Measurements from ENCODE around the gene KICS2.

GRCh38 chr12:64225626-64226025, 3.5 kb upstream of the KICS2 start:
- no peak for TF ChIP-seq POLR2A (IDR thresholded peaks at IDR 0.05)
- TF ChIP-seq, protein P1, sequence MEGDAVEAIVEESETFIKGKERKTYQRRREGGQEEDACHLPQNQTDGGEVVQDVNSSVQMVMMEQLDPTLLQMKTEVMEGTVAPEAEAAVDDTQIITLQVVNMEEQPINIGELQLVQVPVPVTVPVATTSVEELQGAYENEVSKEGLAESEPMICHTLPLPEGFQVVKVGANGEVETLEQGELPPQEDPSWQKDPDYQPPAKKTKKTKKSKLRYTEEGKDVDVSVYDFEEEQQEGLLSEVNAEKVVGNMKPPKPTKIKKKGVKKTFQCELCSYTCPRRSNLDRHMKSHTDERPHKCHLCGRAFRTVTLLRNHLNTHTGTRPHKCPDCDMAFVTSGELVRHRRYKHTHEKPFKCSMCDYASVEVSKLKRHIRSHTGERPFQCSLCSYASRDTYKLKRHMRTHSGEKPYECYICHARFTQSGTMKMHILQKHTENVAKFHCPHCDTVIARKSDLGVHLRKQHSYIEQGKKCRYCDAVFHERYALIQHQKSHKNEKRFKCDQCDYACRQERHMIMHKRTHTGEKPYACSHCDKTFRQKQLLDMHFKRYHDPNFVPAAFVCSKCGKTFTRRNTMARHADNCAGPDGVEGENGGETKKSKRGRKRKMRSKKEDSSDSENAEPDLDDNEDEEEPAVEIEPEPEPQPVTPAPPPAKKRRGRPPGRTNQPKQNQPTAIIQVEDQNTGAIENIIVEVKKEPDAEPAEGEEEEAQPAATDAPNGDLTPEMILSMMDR (IDR thresholded peaks at IDR 0.05): no peak
